Measurements from ENCODE around the gene HOXA5.

Gene HOXA5

GRCh38 chr7:27137640-27138315 lies 5.7 kb downstream of the HOXA5 start:
- H3K4me3 ChIP-seq (ENCODE audit: low read depth, low read length), result no peak overlapping the region
- no peak for TF ChIP-seq CTCF (IDR thresholded peaks at IDR 0.05; ENCODE audit: low read depth, low read length)

- TF ChIP-seq CTCF (IDR thresholded peaks at IDR 0.05; ENCODE audit: low read depth, low read length), result no peak
These were observed 9.1 kb downstream of the HOXA5 start for GRCh38 chr7:27134392-27134791.

GRCh38 chr7:27133409-27134231 lies 9.9 kb downstream of the HOXA5 start:
- no peak for TF ChIP-seq CTCF (IDR thresholded peaks at IDR 0.05; ENCODE audit: low read depth, low read length)
- no peak overlapping the region for H3K4me3 ChIP-seq (ENCODE audit: low read depth, low read length)

More at GRCh38 chr7:27134392-27134791, 9.1 kb downstream of the HOXA5 start:
- H3K4me3 ChIP-seq (ENCODE audit: low read depth, low read length), result no peak overlapping the region

- no peak overlapping the region for H3K4me3 ChIP-seq (ENCODE audit: low read depth, low read length)
- TF ChIP-seq CTCF (IDR thresholded peaks at IDR 0.05; ENCODE audit: low read depth, low read length), result no peak
These were observed 10.5 kb downstream of the HOXA5 start for GRCh38 chr7:27132978-27133377.

- no peak overlapping the region for H3K4me3 ChIP-seq (ENCODE audit: low read depth, low read length)
- no peak for TF ChIP-seq CTCF (IDR thresholded peaks at IDR 0.05; ENCODE audit: low read depth, low read length)
These were observed 11.3 kb downstream of the HOXA5 start for GRCh38 chr7:27132214-27132613.

- TF ChIP-seq CTCF (IDR thresholded peaks at IDR 0.05; ENCODE audit: low read depth, low read length), result no peak
- peak overlapping the region; percentile 63 for H3K4me3 ChIP-seq (ENCODE audit: low read depth, low read length)
These were observed 12.1 kb downstream of the HOXA5 start for GRCh38 chr7:27131390-27131819.

Measured in WI38 (cell line).